Activated CD8-positive, alpha-beta memory T cell treated with anti-CD3 and anti-CD28 coated beads for 48 hours (primary cell): ENCODE measurements around the gene PPP2R5A.
"Not testable (repeated sequence)": the region's sequence is repeated elsewhere in the genome, so short reads cannot be mapped to it uniquely, and the experiment has no call there.

Experiments used
- DNase-seq, 3 experiments: peaks; one replicate each; pipeline ENCODE4 v3.0.0-alpha.2; 2020; ENCODE audit warnings: low read depth in 2 of 3, low spot score in 2 of 3

The PPP2R5A gene

GRCh38 chr1:212267017-212267416 lies 18.2 kb upstream of the PPP2R5A start:
- DNase-seq = no peak

GRCh38 chr1:212267460-212267859 lies 17.8 kb upstream of the PPP2R5A start:
- no peak for DNase-seq

- DNase-seq = no peak
Observed at GRCh38 chr1:212269306-212269705, 15.9 kb upstream of the PPP2R5A start.

GRCh38 chr1:212270564-212270963 lies 14.6 kb upstream of the PPP2R5A start:
- DNase-seq = no peak

GRCh38 chr1:212271234-212271633 lies 14.0 kb upstream of the PPP2R5A start:
- no peak for DNase-seq

GRCh38 chr1:212271823-212272485 lies 13.3 kb upstream of the PPP2R5A start:
- no peak for DNase-seq

- DNase-seq = no peak
Observed at GRCh38 chr1:212281590-212281989, 3.6 kb upstream of the PPP2R5A start.

- DNase-seq = no peak
Observed at GRCh38 chr1:212283741-212284140, 1.5 kb upstream of the PPP2R5A start.

DNA sequence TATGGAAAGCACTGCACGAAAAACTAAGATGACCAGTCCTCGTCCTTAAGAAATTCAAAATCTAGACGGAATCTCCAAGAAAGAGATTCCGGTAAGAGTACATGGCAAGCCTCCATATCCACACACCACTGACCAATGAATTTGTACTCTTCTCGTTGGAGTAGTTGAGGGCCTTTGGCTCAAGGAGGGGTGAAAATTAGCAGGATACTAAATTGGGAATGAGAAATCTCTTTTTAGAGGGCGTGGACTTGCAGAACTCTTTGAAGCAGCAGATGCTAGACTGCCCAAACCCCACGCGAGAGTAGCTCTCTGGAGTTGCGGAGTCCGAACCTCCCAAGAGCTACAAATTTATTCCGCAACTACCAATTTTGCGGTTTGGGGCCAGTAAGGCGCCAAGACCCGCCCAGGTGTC lies 872 bp upstream of the PPP2R5A start:
- no peak for DNase-seq

DNA sequence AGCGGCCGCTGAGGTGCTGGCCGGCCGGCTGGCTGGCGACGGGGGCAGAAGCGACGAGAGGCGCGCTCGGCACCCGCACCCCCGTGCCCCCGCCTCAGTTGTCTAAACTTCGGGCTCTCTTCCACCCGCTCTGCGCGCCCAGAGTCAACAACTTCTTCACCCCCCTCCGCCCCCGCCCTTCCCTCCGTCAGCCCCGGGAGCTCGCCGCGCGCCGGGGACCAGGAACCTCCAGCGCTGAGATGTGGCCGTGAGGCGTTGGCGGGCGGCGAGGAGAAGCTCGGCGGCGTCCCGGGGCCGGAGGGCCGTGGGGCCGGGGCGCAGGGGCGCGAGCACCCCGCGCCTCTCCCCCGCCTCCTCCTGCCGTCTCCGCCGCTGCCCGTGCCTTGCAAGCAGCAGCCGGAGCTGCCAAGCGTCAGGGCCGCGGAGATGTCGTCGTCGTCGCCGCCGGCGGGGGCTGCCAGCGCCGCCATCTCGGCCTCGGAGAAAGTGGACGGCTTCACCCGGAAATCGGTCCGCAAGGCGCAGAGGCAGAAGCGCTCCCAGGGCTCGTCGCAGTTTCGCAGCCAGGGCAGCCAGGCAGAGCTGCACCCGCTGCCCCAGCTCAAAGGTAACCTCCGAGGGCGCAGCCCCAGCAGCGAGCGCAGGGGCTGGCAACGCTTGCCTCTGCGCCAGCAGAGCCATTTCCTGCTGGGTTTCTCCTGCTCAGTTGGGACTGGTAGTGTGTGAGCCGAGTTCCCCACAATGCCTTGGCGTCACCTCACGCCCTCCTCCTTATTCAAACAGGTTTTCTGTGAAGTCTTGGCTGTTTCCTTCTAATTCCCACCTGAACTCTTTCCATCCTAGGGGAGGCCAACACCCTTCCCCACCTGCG lies 710 bp downstream of the PPP2R5A start:
- DNase-seq = peak; percentile 50 to 54 (median 52)

DNA sequence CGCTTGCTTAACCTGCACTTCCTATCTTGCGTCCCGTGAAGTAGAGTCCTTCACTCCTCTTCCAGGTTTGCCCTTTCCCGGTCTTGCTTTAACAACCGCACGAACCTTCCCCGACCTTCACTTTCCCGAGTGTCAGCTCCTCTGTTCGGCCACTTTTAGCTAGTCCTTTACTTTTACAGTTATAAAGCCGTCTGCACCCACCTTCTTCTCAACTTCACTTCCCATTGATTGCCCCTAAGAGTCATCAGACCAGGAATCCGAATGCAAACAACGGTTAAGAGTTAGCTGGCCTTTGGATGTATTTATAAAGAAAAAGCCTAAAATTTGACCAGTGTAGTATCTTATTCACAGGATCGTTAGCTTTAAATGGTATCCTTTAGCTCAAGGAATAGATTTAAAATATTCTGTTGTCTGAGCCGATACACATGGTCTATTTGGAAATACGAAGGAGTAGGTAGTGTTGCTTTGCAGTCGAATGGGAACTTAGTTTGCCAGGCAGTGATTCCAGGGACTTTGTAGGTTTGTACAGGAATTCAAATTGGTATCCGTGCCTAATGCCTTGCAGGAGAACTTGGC lies 1.4 kb downstream of the PPP2R5A start:
- no peak for DNase-seq

DNA sequence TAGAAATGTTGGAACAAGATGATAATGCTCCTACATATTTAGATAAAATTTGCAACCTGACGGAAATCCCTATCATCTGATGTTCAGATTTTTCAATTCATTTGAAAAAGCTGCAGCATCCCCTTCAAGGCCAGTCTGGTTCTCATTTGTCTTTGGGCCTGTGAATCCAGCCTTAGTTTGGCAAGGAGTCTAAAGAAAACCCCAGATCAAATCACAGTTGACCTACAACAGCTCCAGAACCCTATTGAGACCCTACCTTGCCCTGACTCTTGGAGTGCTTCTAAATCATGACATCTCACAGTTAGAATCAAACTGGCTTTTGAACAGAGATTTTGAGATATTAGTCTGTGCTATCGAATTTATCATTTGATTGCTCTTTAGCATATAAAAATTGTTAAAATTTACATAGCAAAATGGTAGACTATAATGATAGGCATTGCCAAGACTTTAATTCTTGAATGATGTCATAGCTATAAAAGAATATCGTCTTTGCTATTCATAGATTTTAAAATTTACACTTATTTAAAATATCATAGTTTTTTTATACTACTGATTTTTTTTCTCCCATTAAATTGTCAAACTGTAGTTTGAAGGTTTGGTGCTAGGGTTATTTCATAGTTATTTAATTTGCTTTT lies 2.2 kb downstream of the PPP2R5A start:
- no peak for DNase-seq

DNA sequence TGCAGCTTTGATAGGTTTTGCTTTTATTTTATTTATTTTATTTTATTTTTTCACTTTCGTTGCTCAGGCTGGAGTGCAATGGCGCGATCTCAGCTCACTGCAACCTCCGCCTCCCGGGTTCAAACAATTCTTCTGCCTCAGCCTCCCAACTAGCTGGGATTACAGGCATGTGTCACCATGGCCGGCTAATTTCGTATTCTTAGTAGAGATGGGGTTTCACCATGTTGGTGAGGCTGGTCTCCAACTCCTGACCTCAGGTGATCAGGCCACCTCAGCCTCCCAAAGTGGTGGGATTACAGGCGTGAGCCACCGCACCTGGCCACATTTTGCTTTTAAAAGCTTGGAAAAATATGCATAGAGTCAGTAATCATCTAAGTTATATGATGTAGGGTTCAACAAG lies 2.8 kb downstream of the PPP2R5A start:
- DNase-seq = not testable (repeated sequence)

- no peak for DNase-seq
Observed at GRCh38 chr1:212288615-212289014, 3.4 kb downstream of the PPP2R5A start.

DNA sequence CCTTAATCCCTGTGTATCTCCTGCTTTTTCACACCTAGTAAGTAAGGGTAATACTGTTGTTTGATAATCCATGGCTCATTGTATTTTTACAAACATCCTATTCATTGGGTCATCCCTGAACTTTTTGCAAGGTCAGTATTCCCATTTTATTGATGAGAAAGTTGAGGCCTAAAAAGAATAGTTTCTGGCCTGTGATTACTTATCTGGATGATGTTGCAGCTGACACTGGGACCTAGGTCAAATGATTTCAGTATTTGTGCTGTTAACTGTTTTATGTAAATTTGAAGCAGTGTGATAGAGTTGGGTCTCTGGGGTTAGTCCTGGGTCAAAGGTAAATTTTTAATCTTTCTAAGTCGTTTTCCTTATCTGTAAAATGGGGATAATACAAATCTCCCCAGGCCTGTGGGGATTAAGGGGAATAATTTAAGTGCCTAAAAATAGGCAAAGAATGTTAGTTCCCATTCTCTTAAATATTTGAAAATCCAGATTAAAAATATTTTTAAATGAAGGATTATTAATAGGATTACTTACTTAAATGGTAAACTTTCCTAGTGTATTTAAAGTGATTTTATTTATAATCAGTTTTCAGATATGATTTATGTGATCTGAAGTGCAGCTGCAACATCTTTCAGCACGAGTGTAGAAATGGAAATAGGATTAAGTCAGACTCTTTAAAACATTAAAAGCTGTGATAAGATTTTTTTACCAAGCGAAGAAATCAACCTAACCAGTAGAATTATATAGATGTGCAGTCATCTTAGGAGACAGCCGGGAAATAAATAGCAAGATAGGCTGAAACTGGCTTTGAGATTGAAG lies 4.3 kb downstream of the PPP2R5A start:
- no peak for DNase-seq

GRCh38 chr1:212290608-212291007 lies 5.4 kb downstream of the PPP2R5A start:
- DNase-seq = no peak

DNA sequence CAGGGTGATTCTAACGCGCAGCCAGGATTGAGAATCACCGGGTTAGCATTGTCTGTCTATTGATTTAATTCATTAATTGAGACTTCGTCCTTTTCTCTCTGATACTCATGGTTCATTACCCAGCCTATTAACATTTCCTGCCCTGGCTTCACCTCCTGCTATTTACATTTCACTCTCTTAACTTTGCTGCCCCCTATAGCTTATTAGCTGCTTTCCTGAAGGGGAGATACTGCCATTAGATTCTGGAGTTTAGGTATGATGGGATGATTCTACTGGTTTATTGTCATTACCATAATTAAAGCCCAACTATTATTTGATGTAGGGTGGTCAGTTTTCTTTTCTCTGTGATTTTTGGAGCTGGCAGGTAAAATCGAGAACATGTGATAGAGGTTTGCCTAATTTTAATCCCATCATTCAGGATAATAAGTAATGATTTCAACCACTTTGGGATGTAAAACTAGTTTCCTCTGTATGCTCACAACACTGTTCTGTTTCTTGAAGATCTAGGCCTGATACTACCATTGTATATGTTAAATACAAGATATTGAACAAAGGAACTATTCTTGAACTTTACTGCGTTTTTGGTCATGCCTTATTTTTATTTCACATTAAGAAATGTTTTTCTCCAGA lies 6.4 kb downstream of the PPP2R5A start:
- DNase-seq = no peak

DNA sequence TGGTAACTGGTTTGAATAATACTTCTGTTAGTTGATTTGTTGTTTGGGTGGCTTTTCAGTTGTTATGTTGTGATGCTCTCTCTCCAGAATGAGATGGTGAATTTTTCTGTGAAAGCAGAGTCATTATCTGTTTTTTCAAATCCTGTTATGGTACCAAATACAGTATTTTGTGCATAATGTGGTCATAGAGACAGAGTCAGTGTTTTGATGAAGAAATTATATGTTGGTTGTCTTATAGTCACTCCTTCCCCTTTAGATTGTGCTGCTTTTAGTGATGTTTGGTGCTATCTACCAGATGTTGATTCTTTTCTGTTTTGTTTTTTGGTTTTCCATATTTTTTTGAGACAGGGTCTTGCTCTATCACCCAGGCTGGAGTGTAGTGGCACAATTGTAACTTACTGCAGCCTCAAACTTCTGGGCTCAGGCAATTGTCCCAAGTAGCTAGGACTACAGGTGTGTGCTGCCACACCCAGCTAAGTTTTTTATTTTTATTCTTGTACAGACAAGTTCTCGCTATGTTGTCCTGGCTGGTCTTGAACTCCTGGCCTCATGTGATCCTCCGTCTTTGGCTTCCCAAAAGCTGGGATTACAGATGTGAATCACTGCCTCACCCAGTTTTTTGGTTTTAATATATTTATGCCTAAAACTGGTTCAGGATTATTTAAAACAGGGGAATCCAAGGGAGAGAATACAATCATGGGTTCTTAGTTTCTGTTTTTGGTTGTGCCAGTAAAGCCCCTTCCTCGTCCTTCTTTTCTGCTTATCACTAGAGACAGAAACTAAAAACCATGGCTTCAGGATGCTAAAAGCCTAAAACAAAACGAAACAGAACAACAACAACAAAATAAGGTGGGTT lies 7.3 kb downstream of the PPP2R5A start:
- no peak for DNase-seq

DNA sequence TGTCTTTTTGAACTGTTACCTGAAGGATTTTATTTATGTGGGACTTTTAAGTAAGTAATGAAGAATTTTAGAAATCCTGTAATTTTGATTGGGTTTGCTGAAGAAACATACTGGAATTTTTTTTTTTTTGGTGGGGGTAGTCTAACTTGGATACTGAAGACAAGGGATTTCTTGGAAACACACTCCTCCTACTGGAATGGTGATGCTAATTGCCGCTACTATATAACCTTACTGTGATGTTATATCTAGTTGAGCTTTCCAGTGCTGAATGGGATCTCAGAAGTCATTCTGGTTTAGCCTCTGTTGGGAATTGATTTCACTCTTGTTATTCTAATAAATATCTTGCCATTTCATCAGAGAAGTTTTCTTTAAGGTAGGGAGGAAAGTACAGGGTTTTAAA lies 8.4 kb downstream of the PPP2R5A start:
- DNase-seq = no peak
